IPS DF 6.9 (cell line): ENCODE measurements around the gene PDE3B.
A peak's percentile ranks its signal among the peaks of the same experiment; 100 is the strongest.
"Not testable (repeated sequence)": the region's sequence is repeated elsewhere in the genome, so short reads cannot be mapped to it uniquely, and the experiment has no call there.

Source experiments
- DNase-seq: peaks from one replicate; pipeline ENCODE4 v3.0.0-alpha.2; 2013; ENCODE audit warnings: low read depth, low spot score
- H3K27ac ChIP-seq: one replicate; pipeline ENCODE4 v1.5.1; 2013; ENCODE audit warnings: low read length, control low read depth
- H3K27me3 ChIP-seq: 2 replicates; pipeline ENCODE4 v1.6.1; 2013; ENCODE audit warnings: mild to moderate bottlenecking, low read length; ENCODE audit not compliant: control insufficient read depth, insufficient read depth
- H3K36me3 ChIP-seq: 2 replicates; pipeline ENCODE4 v1.6.1; 2013; ENCODE audit warnings: low read length; ENCODE audit not compliant: control insufficient read depth, insufficient read depth
- H3K4me1 ChIP-seq: 2 replicates; pipeline ENCODE4 v1.6.1; 2013; ENCODE audit warnings: low read length; ENCODE audit not compliant: control insufficient read depth, insufficient read depth
- H3K4me3 ChIP-seq: 2 replicates; pipeline ENCODE4 v1.5.1; 2013; ENCODE audit warnings: mild to moderate bottlenecking, low read length
- H3K9me3 ChIP-seq: 2 replicates; pipeline ENCODE4 v1.6.1; 2013; ENCODE audit warnings: low read length, inconsistent platforms; ENCODE audit not compliant: control insufficient read depth, insufficient read depth
- WGBS: extraction: QIAGEN DNeasy Blood & Tissue Kit; methylation state at CpG from one replicate; pipeline ENCODE4 v1.1.7; 2013; ENCODE audit warnings: mixed read lengths, missing lambda C conversion rate; ENCODE audit not compliant: insufficient read length, insufficient coverage; 5-methylcytosine and 5-hydroxymethylcytosine counted together

Gene PDE3B

GRCh38 chr11:14643697-14644225, at the start of gene PDE3B:
Gene PDE3B, plus strand, starts transcription at chr11:14643804. Its CDS starts 272 bp downstream, at chr11:14644076.
- H3K36me3 ChIP-seq = no peaks in the 10 kb centered on the region
- H3K27me3 ChIP-seq = peaks cover 4% of the 10 kb centered on the region; the same call in 1 of the 2 replicates
- H3K4me3 ChIP-seq = peak within 1 kb of the TSS; percentile 53
- peak; percentile 57 for DNase-seq
- no peaks in the 10 kb centered on the region; the same call in 1 of the 2 replicates for H3K4me1 ChIP-seq
- H3K9me3 ChIP-seq = no peaks in the 10 kb centered on the region
- no CpG with 5 or more reads among the region's 59 CpGs for whole genome bisulfite sequencing
- H3K27ac ChIP-seq = no peak within 1 kb of the TSS

DNA sequence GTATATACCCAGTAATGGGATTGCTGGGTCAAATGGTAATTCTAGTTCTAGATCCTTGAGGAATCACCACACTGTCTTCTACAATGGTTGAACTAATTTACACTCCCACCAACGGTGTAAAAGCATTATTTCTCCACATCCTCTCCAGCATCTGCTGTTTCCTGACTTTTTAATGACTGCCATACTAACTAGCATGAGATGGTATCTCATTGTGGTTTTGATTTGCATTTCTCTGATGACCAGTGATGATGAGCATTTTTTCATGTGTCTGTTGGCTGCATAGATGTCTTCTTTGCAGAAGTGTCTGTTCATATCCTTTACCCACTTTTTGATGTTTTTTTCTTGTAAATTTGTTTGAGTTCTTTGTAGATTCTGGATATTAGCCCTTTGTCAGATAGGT, 48.3 kb upstream of the PDE3B start:
- not testable (repeated sequence) for H3K36me3 ChIP-seq, H3K27ac ChIP-seq, H3K4me1 ChIP-seq, H3K27me3 ChIP-seq, DNase-seq, H3K4me3 ChIP-seq, H3K9me3 ChIP-seq
- WGBS = no CpG with 5 or more reads among the region's 1 CpG

GRCh38 chr11:14607713-14608112, 35.9 kb upstream of the PDE3B start:
- Histone ChIP-seq H3K4me3 (no peak overlapping the region), H3K36me3 (no peaks in the 10 kb centered on the region), H3K27ac (no peak overlapping the region), H3K9me3 (no peaks in the 10 kb centered on the region), H3K27me3 (no peaks in the 10 kb centered on the region), H3K4me1 (no peaks in the 10 kb centered on the region)
- no peak for DNase-seq

- Histone ChIP-seq H3K4me1 (no peaks in the 10 kb centered on the region), H3K9me3 (no peaks in the 10 kb centered on the region), H3K36me3 (no peaks in the 10 kb centered on the region), H3K27me3 (no peaks in the 10 kb centered on the region), H3K27ac (no peak overlapping the region), H3K4me3 (no peak overlapping the region)
- no peak for DNase-seq
- WGBS = no CpG with 5 or more reads among the region's 1 CpG
These were observed 33.7 kb upstream of the PDE3B start for GRCh38 chr11:14609902-14610301.

DNA sequence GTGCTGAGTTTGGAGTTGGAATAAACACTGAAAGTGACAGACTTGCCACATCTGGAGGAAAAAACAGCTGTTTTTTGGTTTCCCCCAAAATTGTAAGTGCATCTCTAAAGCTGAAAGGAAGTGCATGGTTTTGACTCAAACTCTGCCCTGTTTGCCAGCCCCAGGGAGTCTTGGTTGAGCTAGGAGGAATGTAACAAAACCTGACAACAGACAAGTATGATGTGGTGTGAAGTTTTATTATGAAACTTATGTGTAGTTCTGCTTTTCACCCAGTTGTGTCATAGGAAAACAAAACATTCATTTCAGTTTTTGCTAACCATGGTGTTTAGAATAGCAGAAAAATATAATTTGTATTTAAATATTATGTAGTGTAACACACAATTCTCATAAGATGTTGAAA, 31.7 kb upstream of the PDE3B start:
- no peaks in the 10 kb centered on the region for H3K4me1 ChIP-seq
- no peak overlapping the region for H3K4me3 ChIP-seq
- H3K36me3 ChIP-seq = no peaks in the 10 kb centered on the region
- H3K27me3 ChIP-seq = no peaks in the 10 kb centered on the region
- no peaks in the 10 kb centered on the region for H3K9me3 ChIP-seq
- no peak for DNase-seq
- H3K27ac ChIP-seq = no peak overlapping the region

GRCh38 chr11:14612694-14613093, 30.9 kb upstream of the PDE3B start:
- Histone ChIP-seq H3K36me3 (no peaks in the 10 kb centered on the region), H3K27ac (no peak overlapping the region), H3K9me3 (no peaks in the 10 kb centered on the region), H3K4me3 (no peak overlapping the region), H3K27me3 (no peaks in the 10 kb centered on the region), H3K4me1 (no peaks in the 10 kb centered on the region)
- WGBS = no CpG with 5 or more reads among the region's 2 CpGs
- no peak for DNase-seq

GRCh38 chr11:14614091-14614622, 29.4 kb upstream of the PDE3B start:
- Histone ChIP-seq H3K4me3 (no peak overlapping the region), H3K27ac (no peak overlapping the region), H3K9me3 (no peaks in the 10 kb centered on the region), H3K4me1 (no peaks in the 10 kb centered on the region), H3K27me3 (no peaks in the 10 kb centered on the region), H3K36me3 (no peaks in the 10 kb centered on the region)
- no CpG with 5 or more reads among the region's 2 CpGs for WGBS
- no peak for DNase-seq

DNA sequence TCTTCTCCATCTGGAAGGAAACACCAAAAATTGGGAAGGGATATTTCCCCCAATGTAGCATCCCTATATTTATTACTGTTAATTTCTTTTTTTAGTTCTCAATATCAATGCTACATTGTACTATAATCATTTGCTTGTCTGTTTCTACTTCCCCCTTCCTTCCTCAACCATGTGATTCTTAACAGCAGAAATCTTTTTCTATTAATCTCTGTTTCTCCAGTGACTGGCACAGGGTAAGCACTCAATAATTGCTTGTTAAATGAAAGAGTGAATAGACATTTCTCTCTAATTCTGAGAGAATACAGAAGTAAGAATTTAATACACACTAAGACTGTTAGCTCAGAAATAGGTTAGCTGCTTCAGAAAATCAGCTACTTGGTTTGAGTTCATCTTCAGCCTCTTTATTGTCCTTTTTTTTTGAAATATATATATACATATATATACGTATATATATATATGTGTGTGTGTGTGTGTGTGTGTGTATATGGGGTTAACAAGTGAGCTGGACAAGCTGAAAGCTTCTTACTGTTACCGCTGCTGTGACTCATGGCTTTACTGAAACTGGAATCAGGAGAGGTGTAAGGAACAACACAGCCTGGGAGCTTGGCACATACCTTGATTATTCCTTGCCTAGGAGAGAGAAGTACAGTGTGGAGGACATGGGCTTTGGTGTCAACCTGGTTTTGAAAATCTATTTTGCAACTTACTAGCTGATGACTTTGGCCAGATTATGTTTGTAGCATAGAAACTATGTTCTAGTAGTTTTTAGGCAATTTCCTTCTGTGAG, 26.2 kb upstream of the PDE3B start:
- Histone ChIP-seq H3K4me3 (no peak overlapping the region), H3K27me3 (no peaks in the 10 kb centered on the region), H3K27ac (no peak overlapping the region), H3K9me3 (no peaks in the 10 kb centered on the region), H3K36me3 (no peaks in the 10 kb centered on the region), H3K4me1 (no peaks in the 10 kb centered on the region)
- DNase-seq = no peak
- no CpG with 5 or more reads among the region's 2 CpGs for WGBS

GRCh38 chr11:14618060-14618459, 25.5 kb upstream of the PDE3B start:
- Histone ChIP-seq H3K27ac (no peak overlapping the region), H3K36me3 (no peaks in the 10 kb centered on the region), H3K9me3 (no peaks in the 10 kb centered on the region), H3K4me3 (no peak overlapping the region), H3K27me3 (no peaks in the 10 kb centered on the region), H3K4me1 (no peaks in the 10 kb centered on the region)
- no peak for DNase-seq
- no CpG with 5 or more reads among the region's 2 CpGs for whole genome bisulfite sequencing

GRCh38 chr11:14619603-14620531, 23.7 kb upstream of the PDE3B start:
- Histone ChIP-seq H3K27ac (no peak overlapping the region), H3K27me3 (no peaks in the 10 kb centered on the region), H3K4me1 (no peaks in the 10 kb centered on the region), H3K36me3 (no peaks in the 10 kb centered on the region), H3K9me3 (no peaks in the 10 kb centered on the region), H3K4me3 (no peak overlapping the region)
- no peak for DNase-seq
- no CpG with 5 or more reads among the region's 4 CpGs for WGBS
